HUES64 (cell line): ENCODE measurements around the gene NEXN.
A peak's percentile ranks its signal among the peaks of the same experiment; 100 is the strongest.

Experiments used
- H3K27ac ChIP-seq: 2 replicates; pipeline ENCODE4 v1.7.0; 2013; ENCODE audit warnings: low read depth, low read length, inconsistent platforms
- H3K27me3 ChIP-seq: 2 replicates; pipeline ENCODE4 v1.6.1; 2013; ENCODE audit warnings: mild to moderate bottlenecking, low read length; ENCODE audit not compliant: insufficient read depth
- H3K36me3 ChIP-seq: 2 replicates; pipeline ENCODE4 v1.6.1; 2013; ENCODE audit warnings: mild to moderate bottlenecking, low read length; ENCODE audit not compliant: insufficient read depth
- H3K4me1 ChIP-seq: 2 replicates; pipeline ENCODE4 v1.6.1; 2013; ENCODE audit warnings: mild to moderate bottlenecking, low read length, moderate library complexity; ENCODE audit not compliant: insufficient read depth
- H3K4me3 ChIP-seq: 2 replicates; pipeline ENCODE4 v1.5.1; 2013; ENCODE audit warnings: mild to moderate bottlenecking, low read length, moderate library complexity
- H3K9ac ChIP-seq: 2 replicates; pipeline ENCODE4 v1.6.1; 2013; ENCODE audit warnings: mild to moderate bottlenecking, low read depth, low read length
- H3K9me3 ChIP-seq: 2 replicates; pipeline ENCODE4 v1.6.1; 2013; ENCODE audit warnings: low read depth, low read length; ENCODE audit not compliant: insufficient read depth
- WGBS: fragments of 150-250, 120-280 bp; methylation state at CpG from one replicate; pipeline ENCODE4 v1.1.7; 2013; ENCODE audit warnings: missing lambda C conversion rate; 5-methylcytosine and 5-hydroxymethylcytosine counted together

Gene NEXN

DNA sequence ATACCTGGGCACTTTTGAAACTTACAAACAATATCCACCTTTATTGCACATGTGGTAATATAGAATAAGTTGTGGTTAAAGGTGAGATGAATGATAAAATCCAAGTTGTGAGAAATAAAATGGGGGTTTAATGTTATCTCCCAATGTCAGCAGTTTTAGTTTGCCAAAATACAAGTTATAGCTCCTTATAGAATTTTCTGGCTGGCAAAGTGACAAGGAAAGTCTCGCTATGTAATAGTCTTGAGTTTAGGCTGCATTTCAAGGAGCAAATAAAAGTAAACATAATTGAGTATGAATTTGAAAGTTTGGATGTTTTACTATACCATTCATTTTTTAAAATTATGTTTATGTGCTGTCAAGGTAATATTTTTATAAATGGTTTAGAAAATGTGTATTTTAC is 15.0 kb upstream of the NEXN start:
- H3K4me3 ChIP-seq, result no peak overlapping the region
- H3K9me3 ChIP-seq, result no peaks in the 10 kb centered on the region
- H3K4me1 ChIP-seq, result no peaks in the 10 kb centered on the region
- H3K27me3 ChIP-seq, result no peaks in the 10 kb centered on the region
- H3K36me3 ChIP-seq, result peaks cover 10% of the 10 kb centered on the region
- WGBS, result 100% methylated on average over 1 of the region's 1 CpG
- no peak overlapping the region for H3K9ac ChIP-seq
- H3K27ac ChIP-seq, result no peak overlapping the region

DNA sequence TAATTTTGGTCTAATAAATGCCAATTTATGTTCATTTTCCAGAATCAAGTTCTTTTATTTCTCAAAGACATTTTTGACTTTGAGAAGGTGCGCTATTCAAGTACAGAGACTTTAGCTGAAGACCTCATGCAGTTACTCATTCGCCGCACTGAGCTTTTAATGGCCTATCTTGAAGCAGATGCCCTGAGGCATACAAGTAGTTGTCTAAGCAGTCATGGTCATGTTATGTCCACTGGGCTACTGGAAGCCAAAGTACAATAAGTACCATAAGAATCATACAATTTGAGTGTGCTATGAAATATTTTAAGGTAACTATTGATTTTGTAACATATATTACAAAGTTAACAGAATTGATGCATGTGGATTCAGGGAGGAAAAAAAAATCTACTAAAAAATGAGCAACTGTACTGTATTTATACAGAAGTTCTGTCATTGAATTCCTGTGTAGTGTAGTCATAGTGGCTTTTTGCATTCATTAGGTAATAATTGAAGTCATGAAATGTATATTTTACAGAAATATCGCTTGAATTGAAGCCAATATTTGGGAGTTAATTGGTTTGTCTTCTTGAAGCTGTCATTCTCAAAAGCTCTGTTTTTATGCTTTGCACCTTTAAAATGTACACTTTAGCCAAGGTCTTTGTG is 13.5 kb upstream of the NEXN start:
- 98% methylated on average over 4 of the region's 4 CpGs for WGBS

DNA sequence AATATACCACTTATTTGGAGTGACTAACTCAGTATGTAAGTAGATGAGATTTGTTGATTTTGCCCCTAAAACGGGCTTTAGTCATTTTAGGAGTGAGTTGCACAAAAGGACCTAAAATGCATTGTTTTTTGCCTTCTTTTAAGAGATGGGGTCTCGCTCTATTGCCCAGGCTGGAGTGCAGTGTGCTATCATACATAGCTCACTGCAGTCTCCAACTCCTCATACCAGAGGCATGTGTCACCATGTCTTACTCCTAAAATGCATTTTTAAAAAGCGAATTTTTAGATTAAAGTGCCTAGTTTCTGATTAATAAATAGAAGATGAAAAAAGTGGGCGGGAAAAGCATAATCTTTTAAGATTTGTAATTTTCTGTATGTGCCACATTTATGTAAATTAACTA is 11.5 kb upstream of the NEXN start:
- no peaks in the 10 kb centered on the region for H3K9me3 ChIP-seq
- no peak overlapping the region for H3K4me3 ChIP-seq
- no peaks in the 10 kb centered on the region for H3K4me1 ChIP-seq
- H3K9ac ChIP-seq, result no peak overlapping the region
- H3K27me3 ChIP-seq, result no peaks in the 10 kb centered on the region
- no peak overlapping the region for H3K27ac ChIP-seq
- peaks cover 8% of the 10 kb centered on the region; the same call in 1 of the 2 replicates for H3K36me3 ChIP-seq
- WGBS, result 92% methylated on average over 4 of the region's 4 CpGs

More for the DNA sequence above, 13.5 kb upstream of the NEXN start:
- Histone ChIP-seq H3K4me3 (no peak overlapping the region), H3K4me1 (no peaks in the 10 kb centered on the region), H3K27ac (no peak overlapping the region), H3K9me3 (no peaks in the 10 kb centered on the region), H3K36me3 (peaks cover 8% of the 10 kb centered on the region; the same call in 1 of the 2 replicates), H3K9ac (no peak overlapping the region), H3K27me3 (no peaks in the 10 kb centered on the region)

DNA sequence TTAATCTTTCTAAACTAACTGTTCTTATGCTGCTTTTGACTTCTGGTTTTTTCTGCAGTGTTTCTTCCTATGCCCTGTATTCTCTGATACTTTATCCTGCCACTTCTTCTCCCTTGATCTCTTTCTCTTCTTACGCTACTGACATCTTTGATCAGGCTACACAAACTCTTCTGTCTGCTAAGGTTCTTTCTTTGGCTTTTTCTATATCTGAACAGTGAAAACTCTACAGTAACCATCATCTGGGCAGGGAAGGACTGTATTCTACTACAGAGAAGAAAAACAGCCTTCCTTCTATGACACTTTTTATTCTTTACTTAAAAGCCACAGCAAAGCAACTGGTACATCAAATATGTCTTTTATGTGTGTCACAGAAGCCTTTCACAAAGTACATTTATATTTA is 7.4 kb upstream of the NEXN start:
- Histone ChIP-seq H3K27me3 (no peaks in the 10 kb centered on the region), H3K36me3 (no peaks in the 10 kb centered on the region), H3K4me3 (no peak overlapping the region), H3K27ac (no peak overlapping the region), H3K9me3 (no peaks in the 10 kb centered on the region), H3K4me1 (no peaks in the 10 kb centered on the region), H3K9ac (no peak overlapping the region)
- 93% methylated on average over 1 of the region's 1 CpG for WGBS

DNA sequence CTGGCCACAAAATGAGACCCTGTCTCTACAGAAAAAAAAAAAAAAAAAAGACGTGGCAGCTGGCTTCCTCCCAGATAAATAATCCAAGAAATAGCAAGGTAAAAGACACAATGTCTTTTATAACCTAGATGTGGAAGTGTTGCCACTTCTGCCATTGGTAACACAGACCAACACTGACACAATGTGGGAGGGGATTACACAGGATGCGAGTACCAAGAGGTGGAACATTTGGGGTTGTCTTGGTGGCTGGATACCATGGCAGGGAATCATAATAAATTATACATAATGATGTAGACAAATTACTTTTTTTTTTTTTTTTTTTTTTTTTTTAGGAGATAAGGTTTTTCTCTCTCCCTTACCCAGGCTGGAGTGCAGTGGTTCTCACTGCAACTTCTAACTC is 6.0 kb upstream of the NEXN start:
- no CpG with 5 or more reads among the region's 2 CpGs for WGBS
- Histone ChIP-seq H3K9ac (no peak overlapping the region), H3K4me1 (no peaks in the 10 kb centered on the region), H3K9me3 (no peaks in the 10 kb centered on the region), H3K27ac (no peak overlapping the region), H3K36me3 (no peaks in the 10 kb centered on the region), H3K27me3 (no peaks in the 10 kb centered on the region), H3K4me3 (no peak overlapping the region)

DNA sequence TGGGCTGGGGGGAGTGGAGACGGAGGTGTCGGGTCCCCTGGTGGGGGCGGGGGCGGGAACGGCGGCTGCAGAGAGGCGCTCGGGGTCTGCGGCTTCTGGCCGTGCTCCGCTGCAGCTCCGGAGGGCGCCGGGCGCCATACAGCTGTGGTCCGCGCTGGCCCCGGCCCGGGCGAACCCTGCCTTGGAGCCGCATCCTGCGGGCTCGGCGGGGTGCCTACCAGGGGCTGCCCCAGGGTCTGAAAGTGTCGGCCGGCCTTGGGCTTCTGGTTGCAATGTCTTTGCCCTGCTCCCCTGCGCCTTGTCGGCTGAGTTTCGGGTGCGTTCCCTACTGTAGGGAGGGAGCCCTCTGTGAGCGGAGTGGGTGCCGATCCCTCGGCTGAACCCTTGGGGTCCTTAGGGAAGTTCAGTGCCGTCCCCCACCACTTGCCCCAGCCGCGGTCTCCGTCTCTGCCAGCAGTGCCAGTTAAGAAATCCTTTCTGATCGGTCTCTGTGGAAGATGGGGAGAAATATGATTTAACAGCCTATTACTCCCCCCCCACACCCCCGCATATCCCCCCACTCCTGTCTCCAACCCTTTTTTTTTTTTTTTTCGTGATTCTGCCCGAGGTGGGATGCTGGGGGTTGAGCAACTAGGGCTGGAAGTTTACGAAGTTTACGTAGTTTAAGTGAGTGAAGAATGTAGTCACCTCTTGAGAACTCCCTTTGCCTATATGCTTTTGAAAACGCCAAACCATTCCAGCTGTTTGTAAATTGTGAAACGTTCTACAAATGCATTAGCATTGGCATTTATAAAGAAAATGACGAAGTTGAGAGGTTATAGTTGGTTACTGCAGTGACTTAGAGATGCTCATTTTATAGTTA is 588 bp downstream of the NEXN start:
- Histone ChIP-seq H3K9me3 (no peaks in the 10 kb centered on the region), H3K36me3 (no peaks in the 10 kb centered on the region), H3K27me3 (no peaks in the 10 kb centered on the region), H3K4me1 (peaks cover 14% of the 10 kb centered on the region; the same call in 1 of the 2 replicates), H3K9ac (peak overlapping the region; percentile 92), H3K4me3 (peak overlapping the region; percentile 86), H3K27ac (peak overlapping the region; percentile 96)
- 1% methylated on average over 42 of the region's 46 CpGs for WGBS

DNA sequence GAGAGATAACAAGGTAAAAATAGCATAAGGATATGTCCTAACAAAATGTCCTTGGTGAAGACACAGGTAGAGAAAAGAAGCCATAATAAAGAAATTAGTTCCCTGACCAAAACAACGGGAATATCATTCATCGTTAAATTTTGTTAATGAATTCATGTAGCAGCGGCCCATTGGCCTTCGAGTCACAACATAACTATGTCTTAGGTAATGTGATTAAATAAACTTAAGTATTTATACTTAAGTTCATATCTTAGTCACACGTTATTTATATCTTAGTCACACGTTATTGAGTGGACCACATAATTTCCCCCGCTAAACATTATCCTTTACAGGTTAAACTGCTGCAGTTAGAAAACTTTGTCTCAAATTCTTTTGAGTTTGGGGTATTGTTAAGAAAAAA is 1.2 kb downstream of the NEXN start:
- no peaks in the 10 kb centered on the region for H3K27me3 ChIP-seq
- H3K9ac ChIP-seq, result peak overlapping the region; percentile 92; the same call in 1 of the 2 replicates
- peak overlapping the region; percentile 86 for H3K4me3 ChIP-seq
- no peaks in the 10 kb centered on the region for H3K36me3 ChIP-seq
- no peak overlapping the region for H3K27ac ChIP-seq
- H3K4me1 ChIP-seq, result peaks cover 14% of the 10 kb centered on the region; the same call in 1 of the 2 replicates
- no peaks in the 10 kb centered on the region for H3K9me3 ChIP-seq
- 41% methylated on average over 7 of the region's 7 CpGs for WGBS

DNA sequence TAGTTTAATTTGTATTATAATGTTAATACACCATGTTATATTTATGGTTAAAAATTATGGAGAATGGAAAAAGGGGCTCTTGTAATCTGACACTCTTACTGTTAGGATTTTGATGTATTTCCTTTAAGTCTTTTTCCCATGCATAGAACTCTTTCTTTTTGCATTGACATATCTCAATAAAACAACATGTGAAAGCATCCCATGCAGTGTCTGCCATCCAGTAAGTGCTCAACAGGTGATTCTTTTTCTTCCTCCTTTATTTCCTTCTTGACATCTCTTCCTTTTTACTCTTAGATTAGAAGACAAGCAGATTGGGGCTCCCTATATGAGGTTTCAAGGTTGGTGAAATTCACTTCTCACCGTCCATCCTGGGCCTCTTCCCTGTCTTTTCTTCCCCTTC is 2.8 kb downstream of the NEXN start:
- Histone ChIP-seq H3K27me3 (no peaks in the 10 kb centered on the region), H3K36me3 (no peaks in the 10 kb centered on the region), H3K27ac (no peak overlapping the region), H3K4me3 (no peak overlapping the region), H3K4me1 (peaks cover 14% of the 10 kb centered on the region; the same call in 1 of the 2 replicates), H3K9ac (no peak overlapping the region), H3K9me3 (no peaks in the 10 kb centered on the region)
- 92% methylated on average over 1 of the region's 1 CpG for WGBS

DNA sequence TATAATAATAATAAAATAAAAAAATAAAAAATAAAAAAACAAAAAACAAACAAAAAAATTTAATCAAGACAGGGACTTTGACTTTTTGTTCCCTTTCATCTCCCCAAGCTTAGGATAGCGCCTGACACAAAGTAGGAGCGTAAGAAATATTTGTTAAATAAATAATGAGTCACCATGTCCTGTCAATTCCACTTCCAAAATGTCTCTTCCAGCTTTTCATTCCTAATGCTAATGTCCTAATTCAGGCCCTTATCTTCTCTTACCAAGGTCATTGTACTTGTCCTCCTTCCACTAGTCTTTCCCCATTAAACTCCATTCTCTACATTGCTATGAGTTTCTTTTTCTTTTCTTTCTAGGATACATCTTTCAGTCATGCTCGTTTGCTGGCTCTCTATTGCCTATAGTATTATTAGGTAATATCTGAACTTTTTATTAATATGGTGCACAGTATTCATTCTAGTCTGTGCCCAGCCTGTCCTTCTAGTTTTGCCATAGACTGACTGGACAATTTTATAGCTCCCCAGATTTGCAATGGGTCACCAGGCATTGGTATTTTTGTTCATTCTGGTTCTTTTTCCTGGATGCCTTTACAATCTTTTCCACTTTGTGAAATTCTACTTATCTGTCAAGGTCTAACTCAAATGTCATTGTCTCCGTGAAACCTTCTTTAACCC is 11.4 kb downstream of the NEXN start:
- Histone ChIP-seq H3K9ac (no peak overlapping the region), H3K36me3 (no peaks in the 10 kb centered on the region), H3K9me3 (no peaks in the 10 kb centered on the region), H3K4me3 (no peak overlapping the region), H3K4me1 (no peaks in the 10 kb centered on the region), H3K27me3 (no peaks in the 10 kb centered on the region), H3K27ac (no peak overlapping the region)
- WGBS, result 94% methylated on average over 2 of the region's 4 CpGs

DNA sequence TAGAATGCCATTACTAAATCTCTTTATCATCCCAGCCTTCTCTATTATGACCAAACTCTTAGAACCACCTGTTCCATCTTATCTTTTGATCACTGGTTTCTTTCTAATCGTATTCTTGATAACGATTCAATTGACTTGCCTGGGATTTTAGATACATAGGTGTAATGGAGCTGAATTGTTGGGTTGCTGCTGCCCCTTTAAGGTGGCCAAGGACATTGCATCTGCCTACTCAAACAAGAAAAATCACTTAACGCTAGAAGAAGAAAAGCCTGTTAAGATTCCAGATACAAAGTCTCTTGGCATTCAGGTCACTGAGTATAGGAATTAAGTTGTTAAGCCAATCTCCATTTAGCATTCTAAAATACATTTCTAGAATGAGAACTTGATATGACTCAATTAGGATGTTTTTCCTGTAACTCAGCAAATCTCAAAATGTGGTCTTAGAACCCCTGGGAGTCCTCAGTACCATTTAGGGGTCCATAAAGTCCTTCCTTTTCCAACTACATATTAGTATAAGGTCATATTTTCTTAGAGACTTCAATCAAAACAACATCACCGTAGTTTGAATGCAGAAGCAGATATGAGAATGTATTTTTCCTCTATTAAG is 12.4 kb downstream of the NEXN start:
- no peak overlapping the region for H3K4me3 ChIP-seq
- H3K27ac ChIP-seq, result no peak overlapping the region
- H3K9me3 ChIP-seq, result no peaks in the 10 kb centered on the region
- no peaks in the 10 kb centered on the region for H3K27me3 ChIP-seq
- no peaks in the 10 kb centered on the region for H3K4me1 ChIP-seq
- WGBS, result 80% methylated on average over 2 of the region's 4 CpGs
- no peak overlapping the region for H3K9ac ChIP-seq
- H3K36me3 ChIP-seq, result no peaks in the 10 kb centered on the region

DNA sequence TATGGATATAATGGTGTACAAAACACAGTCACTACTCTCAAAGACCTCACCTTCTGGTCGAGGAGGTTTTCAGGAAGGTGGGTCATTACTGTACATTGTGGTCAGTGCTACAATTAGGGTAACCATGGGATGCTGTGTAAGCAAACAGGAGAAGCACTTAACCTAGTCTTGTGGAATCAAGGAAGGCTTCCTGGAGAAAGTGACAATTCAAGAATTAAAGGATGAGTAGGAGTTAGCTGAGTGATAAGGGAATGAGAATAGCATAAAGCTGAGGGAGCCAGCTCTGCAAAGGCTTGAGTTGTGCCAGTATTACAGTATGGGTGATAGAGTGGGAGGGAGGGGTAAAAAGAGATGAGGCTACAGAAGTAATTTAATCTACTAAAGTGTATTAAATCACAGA is 17.2 kb downstream of the NEXN start:
- Histone ChIP-seq H3K27ac (no peak overlapping the region), H3K27me3 (no peaks in the 10 kb centered on the region), H3K4me3 (no peak overlapping the region), H3K9ac (no peak overlapping the region), H3K9me3 (no peaks in the 10 kb centered on the region), H3K36me3 (no peaks in the 10 kb centered on the region), H3K4me1 (no peaks in the 10 kb centered on the region)
- WGBS, result 85% methylated on average over 1 of the region's 1 CpG
